OCI-LY1 (cell line): ENCODE results near the gene KLF11.
A peak's percentile ranks its signal among the peaks of the same experiment; 100 is the strongest.

Experiments used
- H2AFZ ChIP-seq: fragments of 200-600 bp; sonication (generic), shearing (Covaris generic); 2 replicates; pipeline ENCODE4 v1.6.0; 2014; ENCODE audit warnings: antibody characterized with exemption, mild to moderate bottlenecking, low read length
- H3F3A ChIP-seq: fragments of 200-600 bp; sonication (generic), shearing (Covaris generic); 2 replicates; pipeline ENCODE4 v1.6.0; 2014; ENCODE audit warnings: mild to moderate bottlenecking, antibody characterized with exemption, low read length, moderate library complexity; ENCODE audit not compliant: insufficient read depth
- H3K27ac ChIP-seq: fragments of 200-600 bp; sonication (generic); 2 replicates; pipeline ENCODE4 v1.5.1; 2014; ENCODE audit warnings: low read length, mixed run types, mild to moderate bottlenecking, low read depth; ENCODE audit not compliant: poor library complexity, severe bottlenecking
- H3K27me3 ChIP-seq: fragments of 200-600 bp; sonication (generic); 2 replicates; pipeline ENCODE4 v1.6.0; 2014; ENCODE audit warnings: antibody characterized with exemption, mild to moderate bottlenecking, low read length, moderate library complexity; ENCODE audit not compliant: insufficient read depth
- H3K36me3 ChIP-seq: fragments of 200-600 bp; sonication (generic); 2 replicates; pipeline ENCODE4 v1.6.1; 2014; ENCODE audit warnings: mild to moderate bottlenecking, antibody characterized with exemption, low read length, moderate library complexity, mixed read lengths; ENCODE audit not compliant: insufficient read depth
- H3K4me1 ChIP-seq: fragments of 200-600 bp; sonication (generic); 2 replicates; pipeline ENCODE4 v1.5.1; 2014; ENCODE audit warnings: mild to moderate bottlenecking, low read length, moderate library complexity; ENCODE audit not compliant: insufficient read depth, severe bottlenecking
- H3K4me2 ChIP-seq: fragments of 200-600 bp; sonication (generic), shearing (Covaris generic); 2 replicates; pipeline ENCODE4 v1.6.1; 2014; ENCODE audit warnings: low read length
- H3K4me3 ChIP-seq: fragments of 200-600 bp; sonication (generic); 2 replicates; pipeline ENCODE4 v1.5.1; 2014; ENCODE audit warnings: low read length, low read depth, mild to moderate bottlenecking, mixed read lengths; ENCODE audit not compliant: poor library complexity, severe bottlenecking
- H3K79me2 ChIP-seq: fragments of 200-600 bp; shearing (Covaris generic); 2 replicates; pipeline ENCODE4 v1.6.1; 2016; ENCODE audit warnings: mixed run types, low read length, mixed read lengths; ENCODE audit not compliant: insufficient read depth
- H3K9ac ChIP-seq: fragments of 200-600 bp; sonication (generic), shearing (Covaris generic); 2 replicates; pipeline ENCODE4 v1.6.1; 2014; ENCODE audit warnings: mild to moderate bottlenecking, low read length, mixed read lengths
- H3K9me2 ChIP-seq: fragments of 200-600 bp; sonication (generic), shearing (Covaris generic); 2 replicates; pipeline ENCODE4 v1.6.1; 2014; ENCODE audit warnings: low read depth, mild to moderate bottlenecking, low read length, mixed read lengths
- H3K9me3 ChIP-seq: fragments of 200-600 bp; shearing (Covaris generic); 2 replicates; pipeline ENCODE4 v1.6.1; 2014; ENCODE audit warnings: low read length, mixed read lengths
- H4K20me1 ChIP-seq: fragments of 200-600 bp; sonication (generic), shearing (Covaris generic); 2 replicates; pipeline ENCODE4 v1.6.0; 2016; ENCODE audit warnings: mild to moderate bottlenecking, low read length; ENCODE audit not compliant: insufficient read depth
- EZH2 ChIP-seq: fragments of 200-600 bp; sonication (generic), shearing (Covaris generic); IDR thresholded peaks from 2 replicates; pipeline ENCODE4 v1.8.0; 2017; ENCODE audit warnings: borderline replicate concordance, mixed run types, mild to moderate bottlenecking, antibody characterized with exemption, low read length, moderate library complexity, mixed read lengths
- TF ChIP-seq, protein P1 (sequence below): fragments of 200-600 bp; sonication (generic), shearing (Covaris generic); IDR thresholded peaks from 2 replicates; pipeline ENCODE4 v1.5.1; 2017; ENCODE audit warnings: mild to moderate bottlenecking, antibody characterized with exemption, low read length, moderate library complexity, mixed read lengths

KLF11 gene

GRCh38 chr2:10095175-10095574 lies 51.8 kb downstream of the KLF11 start:
- H3F3A ChIP-seq = no peaks in the 10 kb centered on the region
- TF ChIP-seq, protein P1, sequence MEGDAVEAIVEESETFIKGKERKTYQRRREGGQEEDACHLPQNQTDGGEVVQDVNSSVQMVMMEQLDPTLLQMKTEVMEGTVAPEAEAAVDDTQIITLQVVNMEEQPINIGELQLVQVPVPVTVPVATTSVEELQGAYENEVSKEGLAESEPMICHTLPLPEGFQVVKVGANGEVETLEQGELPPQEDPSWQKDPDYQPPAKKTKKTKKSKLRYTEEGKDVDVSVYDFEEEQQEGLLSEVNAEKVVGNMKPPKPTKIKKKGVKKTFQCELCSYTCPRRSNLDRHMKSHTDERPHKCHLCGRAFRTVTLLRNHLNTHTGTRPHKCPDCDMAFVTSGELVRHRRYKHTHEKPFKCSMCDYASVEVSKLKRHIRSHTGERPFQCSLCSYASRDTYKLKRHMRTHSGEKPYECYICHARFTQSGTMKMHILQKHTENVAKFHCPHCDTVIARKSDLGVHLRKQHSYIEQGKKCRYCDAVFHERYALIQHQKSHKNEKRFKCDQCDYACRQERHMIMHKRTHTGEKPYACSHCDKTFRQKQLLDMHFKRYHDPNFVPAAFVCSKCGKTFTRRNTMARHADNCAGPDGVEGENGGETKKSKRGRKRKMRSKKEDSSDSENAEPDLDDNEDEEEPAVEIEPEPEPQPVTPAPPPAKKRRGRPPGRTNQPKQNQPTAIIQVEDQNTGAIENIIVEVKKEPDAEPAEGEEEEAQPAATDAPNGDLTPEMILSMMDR = no peak
- TF ChIP-seq EZH2 = no peak

GRCh38 chr2:10096641-10097040 lies 53.3 kb downstream of the KLF11 start:
- Histone ChIP-seq H3K36me3 (no peaks in the 10 kb centered on the region), H3K79me2 (no peaks in the 10 kb centered on the region), H2AFZ (no peak overlapping the region), H3K4me2 (no peak overlapping the region), H3F3A (no peaks in the 10 kb centered on the region), H3K4me3 (no peak overlapping the region), H3K9me2 (no peaks in the 10 kb centered on the region), H3K9me3 (0 out of 2 replicates have a peak, but pooled peaks cover 3% of the 10 kb centered on the region), H3K27me3 (peaks cover 15% of the 10 kb centered on the region), H3K4me1 (no peaks in the 10 kb centered on the region), H3K27ac (no peak overlapping the region), H3K9ac (no peak overlapping the region), H4K20me1 (no peaks in the 10 kb centered on the region)
- TF ChIP-seq EZH2 = no peak
- TF ChIP-seq, protein P1 = no peak

More at GRCh38 chr2:10095175-10095574, 51.8 kb downstream of the KLF11 start:
- Histone ChIP-seq H3K27ac (no peak overlapping the region), H3K4me1 (no peaks in the 10 kb centered on the region), H3K79me2 (no peaks in the 10 kb centered on the region), H3K36me3 (no peaks in the 10 kb centered on the region), H3K9ac (no peak overlapping the region), H3K9me3 (0 out of 2 replicates have a peak, but pooled peaks cover 3% of the 10 kb centered on the region), H2AFZ (no peak overlapping the region), H3K27me3 (peaks cover 15% of the 10 kb centered on the region), H4K20me1 (no peaks in the 10 kb centered on the region), H3K9me2 (no peaks in the 10 kb centered on the region), H3K4me2 (no peak overlapping the region), H3K4me3 (no peak overlapping the region)

- no peaks in the 10 kb centered on the region for H3K4me1 ChIP-seq
- no peaks in the 10 kb centered on the region for H3F3A ChIP-seq
- peaks cover 12% of the 10 kb centered on the region for H3K27me3 ChIP-seq
- no peaks in the 10 kb centered on the region for H3K9me2 ChIP-seq
- 0 out of 2 replicates have a peak, but pooled peaks cover 1% of the 10 kb centered on the region for H3K9me3 ChIP-seq
- H3K27ac ChIP-seq = no peak overlapping the region
- no peak overlapping the region for H3K9ac ChIP-seq
- no peak for TF ChIP-seq EZH2
- TF ChIP-seq, protein P1 = peak; percentile 81
- no peaks in the 10 kb centered on the region for H3K79me2 ChIP-seq
- no peaks in the 10 kb centered on the region for H4K20me1 ChIP-seq
- H3K4me2 ChIP-seq = no peak overlapping the region
- H3K4me3 ChIP-seq = no peak overlapping the region
- no peak overlapping the region for H2AFZ ChIP-seq
- no peaks in the 10 kb centered on the region for H3K36me3 ChIP-seq
Measured at GRCh38 chr2:10097352-10098148, 54.2 kb downstream of the KLF11 start.
